Right lobe of liver (tissue), 4 donors: ENCODE results near the gene PTCHD1.

ENCODE experiments used
- POLR2A ChIP-seq: fragments of 450-650 bp; IDR thresholded peaks from one replicate; pipeline ENCODE4 v1.6.1; 2017; ENCODE audit warnings: antibody characterized with exemption, mild to moderate bottlenecking
- TF ChIP-seq, protein P1 (sequence below), 4 donors: fragments of 200-600 bp in 3 of 4; fragments of 450-650 bp in 1 of 4; IDR thresholded peaks; one replicate each; pipeline versions ENCODE4 v1.5.1 to v1.8.0; 2016 to 2022; ENCODE audit warnings: antibody characterized with exemption in 4 of 4, mild to moderate bottlenecking in 2 of 4
- donor health status: DM: no; HTN: no; CAD: no.
- donor health status: DM: no; HTN: no; CAD: no.
- donor health status: DM: no; HTN: yes; CAD: no.

DNA sequence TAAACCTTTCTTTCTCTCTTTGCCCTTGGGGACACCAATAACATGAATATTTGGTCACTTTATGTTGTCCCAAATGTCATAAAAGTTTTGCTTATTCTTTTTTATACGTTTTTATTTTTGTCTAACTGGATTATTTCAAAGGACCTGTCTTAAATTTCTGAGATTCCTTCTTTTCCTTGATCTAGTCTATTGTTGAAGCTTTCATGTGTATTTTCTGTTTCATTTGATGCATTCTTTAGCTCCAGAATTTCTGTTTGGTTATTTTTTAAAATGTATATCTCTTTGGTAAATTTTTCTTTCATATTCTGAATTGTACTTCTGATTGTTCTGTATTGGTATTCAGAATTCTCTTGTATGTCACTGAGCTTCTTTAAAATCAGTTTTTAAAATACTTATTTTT, 88.3 kb downstream of the PTCHD1 start:
- TF ChIP-seq, protein P1, sequence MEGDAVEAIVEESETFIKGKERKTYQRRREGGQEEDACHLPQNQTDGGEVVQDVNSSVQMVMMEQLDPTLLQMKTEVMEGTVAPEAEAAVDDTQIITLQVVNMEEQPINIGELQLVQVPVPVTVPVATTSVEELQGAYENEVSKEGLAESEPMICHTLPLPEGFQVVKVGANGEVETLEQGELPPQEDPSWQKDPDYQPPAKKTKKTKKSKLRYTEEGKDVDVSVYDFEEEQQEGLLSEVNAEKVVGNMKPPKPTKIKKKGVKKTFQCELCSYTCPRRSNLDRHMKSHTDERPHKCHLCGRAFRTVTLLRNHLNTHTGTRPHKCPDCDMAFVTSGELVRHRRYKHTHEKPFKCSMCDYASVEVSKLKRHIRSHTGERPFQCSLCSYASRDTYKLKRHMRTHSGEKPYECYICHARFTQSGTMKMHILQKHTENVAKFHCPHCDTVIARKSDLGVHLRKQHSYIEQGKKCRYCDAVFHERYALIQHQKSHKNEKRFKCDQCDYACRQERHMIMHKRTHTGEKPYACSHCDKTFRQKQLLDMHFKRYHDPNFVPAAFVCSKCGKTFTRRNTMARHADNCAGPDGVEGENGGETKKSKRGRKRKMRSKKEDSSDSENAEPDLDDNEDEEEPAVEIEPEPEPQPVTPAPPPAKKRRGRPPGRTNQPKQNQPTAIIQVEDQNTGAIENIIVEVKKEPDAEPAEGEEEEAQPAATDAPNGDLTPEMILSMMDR (IDR thresholded peaks at IDR 0.05): no peak
- TF ChIP-seq POLR2A: no peak
